SK-N-SH (cell line): ENCODE results near the gene PDXDC1. TPM values are rescaled to one million over a fixed set of nuclear protein-coding genes. Genes with fewer than 3 reads are reported as not detected.
A peak's percentile ranks its signal among the peaks of the same experiment; 100 is the strongest.
"Not testable (repeated sequence)": the region's sequence is repeated elsewhere in the genome, so short reads cannot be mapped to it uniquely, and the experiment has no call there.

Experiments
- CTCF ChIA-PET: fragments of 300-600, 350-600 bp; formaldehyde crosslinking; extraction: SDS; loops from one replicate; lab custom pipeline; 2021; lab: Yijun Ruan, JAX
- POLR2A ChIA-PET: fragments of 350-600 bp; sonication (Branson Sonifier 250); formaldehyde crosslinking; extraction: SDS; loops from one replicate; lab custom pipeline; 2020; ENCODE audit warnings: antibody characterized with exemption, inconsistent platforms; lab: Yijun Ruan, JAX
- DNase-seq: peaks from one replicate; pipeline ENCODE4 v3.0.0; 2012
- H2AFZ ChIP-seq: fragments of 200-600 bp; sonication (generic); 2 replicates; pipeline ENCODE4 v1.8.1; 2016; ENCODE audit warnings: antibody characterized with exemption, mild to moderate bottlenecking, low read depth
- H3F3A ChIP-seq: fragments of 200-600 bp; sonication (generic); replicated peaks from 2 replicates; pipeline ENCODE3; 2016; ENCODE audit warnings: antibody characterized with exemption, mild to moderate bottlenecking; ENCODE audit not compliant: insufficient read depth
- H3K27ac ChIP-seq, 2 experiments: fragments of 200-500 bp in 1 of 2; fragments of 200-600 bp in 1 of 2; sonication (Bioruptor generic) in 1 of 2; sonication (generic), shearing (Covaris generic) in 1 of 2; 2 replicates each; pipeline versions ENCODE4 v1.5.1 to v1.6.1; 2014 to 2016; ENCODE audit warnings: low read depth in 2 of 2, inconsistent platforms in 1 of 2, low read length in 1 of 2, mild to moderate bottlenecking in 1 of 2, mixed read lengths in 1 of 2
- H3K27me3 ChIP-seq: fragments of 200-600 bp; sonication (generic), shearing (Covaris generic); 2 replicates; pipeline ENCODE4 v1.6.1; 2016; ENCODE audit warnings: mixed run types; ENCODE audit not compliant: insufficient read depth
- H3K36me3 ChIP-seq, 2 experiments: fragments of 200-500 bp in 1 of 2; fragments of 200-600 bp in 1 of 2; sonication (Bioruptor generic) in 1 of 2; sonication (generic) in 1 of 2; replicated peaks in 1 of 2; 2 replicates each; pipeline versions ENCODE3 to v1.5.1; 2014 to 2016; ENCODE audit warnings: low read length in 1 of 2, mild to moderate bottlenecking in 1 of 2; ENCODE audit not compliant: insufficient read depth in 2 of 2, control insufficient read depth in 1 of 2
- H3K4me1 ChIP-seq, 2 experiments: fragments of 200-500 bp in 1 of 2; fragments of 200-600 bp in 1 of 2; sonication (Bioruptor generic) in 1 of 2; sonication (generic), shearing (Covaris generic) in 1 of 2; 2 replicates each; pipeline versions ENCODE4 v1.5.1 to v1.6.1; 2014 to 2016; ENCODE audit warnings: low read depth in 1 of 2, low read length in 1 of 2, mixed run types in 1 of 2; ENCODE audit not compliant: insufficient read depth in 2 of 2, control insufficient read depth in 1 of 2
- H3K4me2 ChIP-seq: fragments of 200-600 bp; sonication (generic), shearing (Covaris generic); 2 replicates; pipeline ENCODE4 v1.6.1; 2017; ENCODE audit warnings: mixed run types
- H3K4me3 ChIP-seq, 2 experiments: fragments of 200-500 bp in 1 of 2; fragments of 200-600 bp in 1 of 2; sonication (Bioruptor generic) in 1 of 2; sonication (generic), shearing (Covaris generic) in 1 of 2; 2 replicates each; pipeline versions ENCODE4 v1.5.1 to v1.8.1; 2014 to 2016; ENCODE audit warnings: low read depth in 2 of 2, inconsistent platforms in 1 of 2, low read length in 1 of 2, mild to moderate bottlenecking in 1 of 2, mixed read lengths in 1 of 2, moderate library complexity in 1 of 2
- H3K79me2 ChIP-seq: fragments of 200-600 bp; sonication (generic); 2 replicates; pipeline ENCODE4 v1.8.1; 2017; ENCODE audit warnings: mild to moderate bottlenecking; ENCODE audit not compliant: insufficient read depth
- H3K9ac ChIP-seq: fragments of 200-600 bp; sonication (generic); 2 replicates; pipeline ENCODE4 v1.6.1; 2017; ENCODE audit warnings: mixed run types
- H3K9me2 ChIP-seq: fragments of 200-600 bp; sonication (generic); 2 replicates; pipeline ENCODE4 v1.6.1; 2017; ENCODE audit warnings: mixed run types
- H3K9me3 ChIP-seq: fragments of 200-600 bp; sonication (generic); 2 replicates; pipeline ENCODE4 v1.6.1; 2017; ENCODE audit warnings: mixed run types, mild to moderate bottlenecking, moderate library complexity
- H4K20me1 ChIP-seq: fragments of 200-600 bp; sonication (generic); 2 replicates; pipeline ENCODE4 v1.6.1; 2017; ENCODE audit warnings: mild to moderate bottlenecking, mixed run types; ENCODE audit not compliant: insufficient read depth
- GATA2 ChIP-seq: sonication (generic); formaldehyde crosslinking; IDR thresholded peaks from 2 replicates; pipeline ENCODE4 v1.5.0; 2020; ENCODE audit warnings: mild to moderate bottlenecking, missing genetic modification reagents
- WGBS: methylation state at CpG from one replicate; pipeline ENCODE4 v1.1.6; 2017; ENCODE audit warnings: low lambda C conversion rate; 5-methylcytosine and 5-hydroxymethylcytosine counted together
- polyA plus RNA-seq, 3 experiments: library from polyadenylated mRNA; depleted of rRNA; stranded (reverse); fragments of >200 nt; gene quantifications; 2 replicates each; pipeline ENCODE4 v1.2.3, GENCODE V29; 2012

PDXDC1 gene
- polyA plus RNA-seq, 1 of the 3 experiments (the other 2 are of a cell fraction) = 37.4 TPM

GRCh38 chr16:15012941-15013340, 38.1 kb downstream of the PDXDC1 start:
- H4K20me1 ChIP-seq, H3K4me2 ChIP-seq, H3K27ac ChIP-seq, H3K9me2 ChIP-seq, H3K9ac ChIP-seq, H2AFZ ChIP-seq, H3K4me3 ChIP-seq, H3K9me3 ChIP-seq, POLR2A ChIA-PET, DNase-seq, H3K27me3 ChIP-seq: not testable (repeated sequence)
- CTCF ChIA-PET = interaction anchor here (0.9 kb wide), 1 partner anchor 10 kb away, joined by 3 read pairs; no protein-coding TSS in a partner anchor
- Histone ChIP-seq H3K36me3 (peaks cover 22 to 47% of the 10 kb centered on the region in 2 experiments), H3K4me1 (peaks cover 7 to 18% of the 10 kb centered on the region in 2 experiments; a peak in 3 of 4 replicates), H3F3A (peaks cover 26% of the 10 kb centered on the region), H3K79me2 (0 out of 2 replicates have a peak, but pooled peaks cover 11% of the 10 kb centered on the region)
- 95% methylated on average over 10 of the region's 10 CpGs for WGBS

- H2AFZ ChIP-seq, H3K4me2 ChIP-seq, H3K9ac ChIP-seq, H3K9me2 ChIP-seq, H3K9me3 ChIP-seq, POLR2A ChIA-PET, DNase-seq, H4K20me1 ChIP-seq, CTCF ChIA-PET, H3K4me3 ChIP-seq, H3K27me3 ChIP-seq: not testable (repeated sequence)
- Histone ChIP-seq H3K27ac (peak overlapping the region in 1 of 2 experiments; percentile 51; a peak in 2 of 4 replicates), H3F3A (peaks cover 19% of the 10 kb centered on the region), H3K4me1 (peaks cover 7 to 18% of the 10 kb centered on the region in 2 experiments; a peak in 3 of 4 replicates), H3K79me2 (peaks cover 27% of the 10 kb centered on the region; the same call in 1 of the 2 replicates), H3K36me3 (peaks cover 16 to 37% of the 10 kb centered on the region in 2 experiments)
- WGBS = 87% methylated on average over 3 of the region's 3 CpGs
Observed at GRCh38 chr16:15015671-15016070, 40.8 kb downstream of the PDXDC1 start.

- H3K4me2 ChIP-seq, H3K9me3 ChIP-seq, H3K27me3 ChIP-seq, H3K4me3 ChIP-seq, H3K9ac ChIP-seq, POLR2A ChIA-PET, DNase-seq, H3K9me2 ChIP-seq, H4K20me1 ChIP-seq, CTCF ChIA-PET, H2AFZ ChIP-seq: not testable (repeated sequence)
- peaks cover 7 to 24% of the 10 kb centered on the region in 2 experiments; a peak in 3 of 4 replicates for H3K4me1 ChIP-seq
- peaks cover 27% of the 10 kb centered on the region; the same call in 1 of the 2 replicates for H3K79me2 ChIP-seq
- peaks cover 11 to 31% of the 10 kb centered on the region in 2 experiments for H3K36me3 ChIP-seq
- 78% methylated on average over 4 of the region's 4 CpGs for WGBS
- H3K27ac ChIP-seq = peak overlapping the region; percentile 36 to 51; a peak in 3 of 4 replicates
- H3F3A ChIP-seq = peaks cover 18% of the 10 kb centered on the region
- TF ChIP-seq GATA2 (CRISPR knock-in tag) = peak; percentile 72
Observed at GRCh38 chr16:15016354-15016753, 41.5 kb downstream of the PDXDC1 start.

GRCh38 chr16:15016951-15017580, 42.2 kb downstream of the PDXDC1 start:
- H3K9me2 ChIP-seq, H2AFZ ChIP-seq, POLR2A ChIA-PET, H3K27me3 ChIP-seq, H3K9ac ChIP-seq, H3K4me3 ChIP-seq, DNase-seq, H3K9me3 ChIP-seq, H3K4me2 ChIP-seq, CTCF ChIA-PET: not testable (repeated sequence)
- Histone ChIP-seq H3K79me2 (peaks cover 27% of the 10 kb centered on the region; the same call in 1 of the 2 replicates), H4K20me1 (peaks cover 11% of the 10 kb centered on the region), H3K36me3 (peaks cover 11 to 30% of the 10 kb centered on the region in 2 experiments), H3K4me1 (peaks cover 9 to 30% of the 10 kb centered on the region in 2 experiments; a peak in 3 of 4 replicates), H3K27ac (peak overlapping the region; percentile 6 to 51; a peak in 3 of 4 replicates), H3F3A (peaks cover 25% of the 10 kb centered on the region)
- 76% methylated on average over 4 of the region's 4 CpGs for WGBS
